ENCODE results near the gene LANCL2.
"Not testable (repeated sequence)": the region's sequence is repeated elsewhere in the genome, so short reads cannot be mapped to it uniquely, and the experiment has no call there.

Gene LANCL2

DNA sequence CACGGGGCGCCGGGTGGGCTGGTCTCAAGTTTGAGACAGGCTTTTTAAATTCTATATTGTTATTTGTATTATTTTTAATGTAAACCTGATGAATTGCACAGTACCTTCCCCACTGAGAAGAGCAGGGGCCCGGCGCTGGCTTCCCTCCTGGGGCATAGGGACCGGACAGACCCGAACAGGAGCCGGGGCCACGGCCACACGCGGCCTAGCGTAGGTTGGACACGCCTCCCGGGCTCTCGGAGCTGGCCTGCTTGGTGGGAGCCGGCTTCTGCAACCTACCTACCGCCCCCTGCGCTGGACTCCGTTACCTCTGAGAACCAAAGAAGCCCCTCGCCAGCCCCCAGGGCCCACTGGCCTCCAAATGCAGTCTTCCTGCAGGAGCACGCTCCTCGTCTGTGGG is 19.8 kb upstream of the LANCL2 start:
- H3K4me3 ChIP-seq (ENCODE audit: low read length), result no peak overlapping the region
- DNase-seq (ENCODE audit: low read depth), result no peak
- TF ChIP-seq, protein P1, sequence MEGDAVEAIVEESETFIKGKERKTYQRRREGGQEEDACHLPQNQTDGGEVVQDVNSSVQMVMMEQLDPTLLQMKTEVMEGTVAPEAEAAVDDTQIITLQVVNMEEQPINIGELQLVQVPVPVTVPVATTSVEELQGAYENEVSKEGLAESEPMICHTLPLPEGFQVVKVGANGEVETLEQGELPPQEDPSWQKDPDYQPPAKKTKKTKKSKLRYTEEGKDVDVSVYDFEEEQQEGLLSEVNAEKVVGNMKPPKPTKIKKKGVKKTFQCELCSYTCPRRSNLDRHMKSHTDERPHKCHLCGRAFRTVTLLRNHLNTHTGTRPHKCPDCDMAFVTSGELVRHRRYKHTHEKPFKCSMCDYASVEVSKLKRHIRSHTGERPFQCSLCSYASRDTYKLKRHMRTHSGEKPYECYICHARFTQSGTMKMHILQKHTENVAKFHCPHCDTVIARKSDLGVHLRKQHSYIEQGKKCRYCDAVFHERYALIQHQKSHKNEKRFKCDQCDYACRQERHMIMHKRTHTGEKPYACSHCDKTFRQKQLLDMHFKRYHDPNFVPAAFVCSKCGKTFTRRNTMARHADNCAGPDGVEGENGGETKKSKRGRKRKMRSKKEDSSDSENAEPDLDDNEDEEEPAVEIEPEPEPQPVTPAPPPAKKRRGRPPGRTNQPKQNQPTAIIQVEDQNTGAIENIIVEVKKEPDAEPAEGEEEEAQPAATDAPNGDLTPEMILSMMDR (IDR thresholded peaks at IDR 0.05; ENCODE audit: insufficient read depth, low read depth, low read length, missing control alignments), result no peak

DNA sequence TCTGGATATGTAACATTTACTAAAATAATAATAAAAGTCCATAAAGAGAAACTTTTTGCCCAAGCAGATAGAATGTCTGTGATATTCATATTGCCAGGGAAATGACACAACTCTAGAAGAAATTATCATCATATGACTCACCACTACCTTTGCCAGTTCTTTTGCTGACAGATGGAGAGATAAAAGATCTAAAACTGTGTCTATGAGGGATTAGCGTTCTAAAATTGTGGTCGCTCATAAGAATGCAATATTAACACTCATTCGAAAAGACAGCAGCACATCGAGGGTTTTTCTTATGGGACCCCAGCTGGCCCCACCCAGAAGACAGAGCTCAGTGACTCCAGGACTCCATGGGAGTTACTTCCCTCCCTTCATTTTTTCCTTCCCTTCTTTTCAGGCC is 16.6 kb upstream of the LANCL2 start:
- DNase-seq (ENCODE audit: low read depth), result peak; percentile 30

DNA sequence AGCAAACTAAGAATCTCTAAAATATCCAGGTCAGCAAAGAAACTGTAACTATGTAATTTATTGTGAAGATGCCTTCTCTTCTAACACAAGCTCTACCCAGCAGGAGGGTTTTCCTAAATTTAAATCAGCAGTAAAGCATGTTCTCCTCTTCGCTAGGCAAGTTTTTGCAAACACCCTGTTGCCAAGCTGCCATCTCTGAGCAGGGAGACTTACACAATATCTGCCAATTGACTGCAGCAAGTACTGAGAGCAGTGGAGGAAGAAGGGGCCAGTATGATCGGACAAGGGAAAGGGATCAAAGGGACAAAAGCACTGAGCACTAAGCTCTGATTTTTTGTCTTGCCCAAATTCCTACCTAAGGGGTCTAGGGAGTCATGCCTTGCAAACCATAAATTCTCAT is 16.0 kb upstream of the LANCL2 start:
- TF ChIP-seq, protein P1 (IDR thresholded peaks at IDR 0.05; ENCODE audit: insufficient read depth, low read depth, low read length, missing control alignments), result no peak
- no peak for DNase-seq (ENCODE audit: low read depth)

More for the DNA sequence above, 16.6 kb upstream of the LANCL2 start:
- no peak overlapping the region for H3K4me3 ChIP-seq (ENCODE audit: low read length)
- TF ChIP-seq, protein P1 (IDR thresholded peaks at IDR 0.05; ENCODE audit: insufficient read depth, low read depth, low read length, missing control alignments), result no peak

DNA sequence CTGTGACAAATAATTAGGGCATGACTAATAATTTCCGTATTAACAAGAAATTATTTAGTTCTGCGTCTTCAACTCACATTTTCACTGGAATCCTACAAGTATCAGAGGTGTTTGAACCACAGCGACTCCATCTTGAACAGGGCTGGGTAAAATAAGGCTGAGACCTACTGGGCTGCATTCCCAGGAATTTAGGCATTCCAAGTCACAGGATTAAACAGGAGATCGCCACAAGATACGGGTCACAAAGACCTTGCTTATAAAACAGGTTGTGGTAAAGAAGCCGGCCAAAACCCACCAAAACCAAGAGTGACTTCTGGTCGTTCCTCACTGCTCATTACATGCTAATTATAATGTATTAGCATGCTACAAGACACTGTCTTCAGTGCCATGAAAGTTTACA is 14.9 kb upstream of the LANCL2 start:
- TF ChIP-seq, protein P1 (IDR thresholded peaks at IDR 0.05; ENCODE audit: insufficient read depth, low read depth, low read length, missing control alignments), result no peak
- no peak for DNase-seq (ENCODE audit: low read depth)
- H3K4me3 ChIP-seq (ENCODE audit: low read length), result no peak overlapping the region

More for the DNA sequence above, 16.0 kb upstream of the LANCL2 start:
- H3K4me3 ChIP-seq (ENCODE audit: low read length), result no peak overlapping the region

DNA sequence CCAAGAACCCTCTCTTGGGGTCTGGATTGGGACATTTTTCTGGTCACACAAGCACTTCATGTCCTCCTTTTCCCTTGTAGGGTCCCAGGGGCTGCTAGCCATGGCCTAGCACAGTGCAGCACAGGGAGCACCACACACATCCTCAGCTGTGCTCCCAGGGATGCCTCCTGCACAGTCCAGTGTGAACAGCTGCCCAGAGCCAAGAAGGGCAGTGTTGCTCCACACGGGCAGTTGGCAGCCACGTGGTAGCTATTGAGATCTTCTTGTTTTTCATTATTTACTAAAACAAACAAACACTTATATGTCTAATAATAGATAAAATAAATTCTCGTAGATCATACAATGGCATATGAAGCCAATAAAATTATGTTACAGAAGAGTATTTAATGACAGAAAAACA is 13.9 kb upstream of the LANCL2 start:
- TF ChIP-seq, protein P1 (IDR thresholded peaks at IDR 0.05; ENCODE audit: insufficient read depth, low read depth, low read length, missing control alignments), result no peak
- DNase-seq (ENCODE audit: low read depth), result no peak
- no peak overlapping the region for H3K4me3 ChIP-seq (ENCODE audit: low read length)

DNA sequence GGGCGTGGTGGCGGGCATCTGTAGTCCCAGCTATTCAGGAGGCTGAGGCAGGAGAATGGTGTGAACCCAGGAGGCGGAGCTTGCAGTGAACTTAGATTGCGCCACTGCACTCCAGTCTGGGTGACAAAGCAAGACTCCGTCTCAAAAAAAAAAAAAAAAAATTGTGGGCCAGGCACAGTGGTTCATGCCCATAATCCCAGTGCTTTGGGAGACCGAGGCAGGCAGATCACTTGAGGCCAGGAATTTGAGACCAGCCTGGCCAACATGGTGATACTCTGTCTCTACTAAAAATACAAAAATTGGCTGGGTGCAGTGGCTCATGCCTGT is 12.2 kb upstream of the LANCL2 start:
- H3K4me3 ChIP-seq (ENCODE audit: low read length); DNase-seq (ENCODE audit: low read depth): not testable (repeated sequence)

DNA sequence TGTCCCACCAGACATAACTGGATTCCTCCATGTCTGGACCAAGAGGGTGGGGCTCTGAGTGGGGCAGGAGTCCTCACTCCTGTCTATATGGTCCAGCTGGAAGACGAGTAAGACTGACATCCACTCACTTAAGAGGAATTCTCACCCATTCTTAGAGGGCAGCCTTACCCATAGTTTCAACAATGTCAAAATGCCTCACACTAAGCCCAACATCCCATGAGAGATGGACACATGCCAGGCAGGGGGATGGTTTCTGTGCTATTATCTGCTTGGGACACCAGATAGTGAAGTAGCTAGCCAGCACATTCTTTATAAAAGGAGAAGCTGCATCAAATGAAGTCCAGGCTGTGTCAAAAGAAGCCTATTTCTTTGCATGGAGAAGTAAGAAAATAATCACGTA is 4.7 kb upstream of the LANCL2 start:
- TF ChIP-seq, protein P1 (IDR thresholded peaks at IDR 0.05; ENCODE audit: insufficient read depth, low read depth, low read length, missing control alignments), result no peak
- DNase-seq (ENCODE audit: low read depth), result no peak

DNA sequence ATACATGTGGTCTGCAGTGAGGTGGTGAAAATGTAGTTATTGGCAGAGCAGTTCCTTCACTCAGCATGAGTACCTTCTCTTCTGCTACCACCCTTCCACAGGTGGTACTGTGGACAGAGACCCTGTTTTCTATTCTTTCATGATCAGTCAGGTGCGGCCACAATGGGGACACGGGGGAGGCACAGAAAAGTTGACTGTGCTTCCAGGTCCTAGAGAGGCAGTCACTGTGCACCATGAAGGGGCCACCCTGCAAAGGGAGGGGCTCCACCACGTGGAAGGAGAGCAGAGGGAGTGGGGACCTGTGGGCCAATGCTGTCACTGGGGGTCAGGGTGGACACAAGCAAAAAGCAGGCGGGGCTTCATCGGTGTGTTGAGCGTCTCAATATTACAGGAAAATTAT is 3.6 kb upstream of the LANCL2 start:
- H3K4me3 ChIP-seq (ENCODE audit: low read length), result no peak overlapping the region
- TF ChIP-seq, protein P1 (IDR thresholded peaks at IDR 0.05; ENCODE audit: insufficient read depth, low read depth, low read length, missing control alignments), result no peak
- no peak for DNase-seq (ENCODE audit: low read depth)

More for the DNA sequence above, 4.7 kb upstream of the LANCL2 start:
- H3K4me3 ChIP-seq (ENCODE audit: low read length), result no peak overlapping the region
